Activated naive CD4-positive, alpha-beta T cell treated with anti-CD3 and anti-CD28 coated beads, Interleukin-2, amount 10 ng/mL, durations not matched to agents 5 hours and 36 hours (primary cell): ENCODE measurements around the gene SERTM1. TPM values are rescaled to one million over a fixed set of nuclear protein-coding genes. Genes with fewer than 3 reads are reported as not detected.

Experiments used
- total RNA-seq, 2 experiments: library from RNA; stranded (reverse); gene quantifications; one replicate each; pipeline ENCODE4 v1.2.3, GENCODE V29; 2021

The SERTM1 gene
- total RNA-seq: not detected

DNA sequence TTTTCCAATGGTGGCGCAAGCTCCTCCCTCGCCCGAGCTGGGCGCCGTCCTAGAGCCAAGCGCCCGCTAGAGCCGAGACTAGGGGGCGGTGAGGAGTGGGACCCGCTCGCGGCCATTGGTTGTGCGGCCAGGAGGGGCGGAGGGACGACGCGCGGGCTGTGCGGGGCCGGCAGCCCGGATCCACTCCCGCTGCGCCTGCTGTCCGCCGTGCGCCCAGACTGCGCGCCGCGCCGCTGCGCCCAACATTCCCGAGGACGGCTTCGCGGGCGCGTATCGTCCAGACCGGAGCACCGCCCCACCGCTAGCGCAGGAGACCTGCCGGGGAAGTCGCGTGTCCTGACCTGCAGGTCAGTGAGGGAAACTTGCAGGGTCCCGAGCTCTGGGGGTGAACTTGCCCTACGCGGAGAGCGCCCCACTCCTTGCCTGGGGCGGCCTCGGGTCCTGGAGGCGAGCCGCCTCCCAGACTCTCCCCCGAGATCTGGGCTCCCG is at the start of gene SERTM1:
Gene SERTM1, plus strand, starts transcription at position 183 of the 489 bp plus-strand sequence. CDS start 21,059 bp downstream, outside the sequence.

Other genes with a start within 250 kb of the SERTM1 start
- not detected for gene CCNA1, start 241.5 kb upstream of the SERTM1 start, total RNA-seq
- gene RFXAP, start 145.2 kb downstream of the SERTM1 start, total RNA-seq: 10 to 100 TPM; 14.7 to 15.8 TPM
- under 1 TPM in 1 of 2 experiments, not detected in 1; 0.08 TPM for gene SMAD9, start 246.2 kb downstream of the SERTM1 start, total RNA-seq